ENCODE measurements around the gene GRID2. TPM values are rescaled to one million over a fixed set of nuclear protein-coding genes. Genes with fewer than 3 reads are reported as not detected.
"Not testable (repeated sequence)": the region's sequence is repeated elsewhere in the genome, so short reads cannot be mapped to it uniquely, and the experiment has no call there.

GRID2 gene
- total RNA-seq, 1 donor from 2014 or later = 11.6 TPM

- H3K9me3 Mint-ChIP-seq (ENCODE audit: unreplicated experiment) = no peaks in the 10 kb centered on the region
- no peaks in the 10 kb centered on the region for H3K36me3 Mint-ChIP-seq (ENCODE audit: low read depth, unreplicated experiment)
- no peak overlapping the region for H3K27ac Mint-ChIP-seq (ENCODE audit: unreplicated experiment)
- H3K4me1 Mint-ChIP-seq (ENCODE audit: unreplicated experiment) = peaks cover 8% of the 10 kb centered on the region
- no peaks in the 10 kb centered on the region for H3K27me3 Mint-ChIP-seq (ENCODE audit: unreplicated experiment)
- DNase-seq (ENCODE audit: low spot score) = no peak
- H3K4me3 Mint-ChIP-seq (ENCODE audit: unreplicated experiment) = no peak overlapping the region
- TF ChIP-seq, protein P1, sequence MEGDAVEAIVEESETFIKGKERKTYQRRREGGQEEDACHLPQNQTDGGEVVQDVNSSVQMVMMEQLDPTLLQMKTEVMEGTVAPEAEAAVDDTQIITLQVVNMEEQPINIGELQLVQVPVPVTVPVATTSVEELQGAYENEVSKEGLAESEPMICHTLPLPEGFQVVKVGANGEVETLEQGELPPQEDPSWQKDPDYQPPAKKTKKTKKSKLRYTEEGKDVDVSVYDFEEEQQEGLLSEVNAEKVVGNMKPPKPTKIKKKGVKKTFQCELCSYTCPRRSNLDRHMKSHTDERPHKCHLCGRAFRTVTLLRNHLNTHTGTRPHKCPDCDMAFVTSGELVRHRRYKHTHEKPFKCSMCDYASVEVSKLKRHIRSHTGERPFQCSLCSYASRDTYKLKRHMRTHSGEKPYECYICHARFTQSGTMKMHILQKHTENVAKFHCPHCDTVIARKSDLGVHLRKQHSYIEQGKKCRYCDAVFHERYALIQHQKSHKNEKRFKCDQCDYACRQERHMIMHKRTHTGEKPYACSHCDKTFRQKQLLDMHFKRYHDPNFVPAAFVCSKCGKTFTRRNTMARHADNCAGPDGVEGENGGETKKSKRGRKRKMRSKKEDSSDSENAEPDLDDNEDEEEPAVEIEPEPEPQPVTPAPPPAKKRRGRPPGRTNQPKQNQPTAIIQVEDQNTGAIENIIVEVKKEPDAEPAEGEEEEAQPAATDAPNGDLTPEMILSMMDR (IDR thresholded peaks at IDR 0.05; ENCODE audit: unreplicated experiment) = no peak
These were observed 964.0 kb downstream of the GRID2 start for GRCh38 chr4:93267747-93268146.

GRCh38 chr4:93285346-93285745, 981.6 kb downstream of the GRID2 start:
- TF ChIP-seq, protein P1 (IDR thresholded peaks at IDR 0.05; ENCODE audit: unreplicated experiment) = no peak
- Mint-ChIP-seq H3K36me3 (ENCODE audit: low read depth, unreplicated experiment) (no peaks in the 10 kb centered on the region), H3K27me3 (ENCODE audit: unreplicated experiment) (no peaks in the 10 kb centered on the region), H3K27ac (ENCODE audit: unreplicated experiment) (no peak overlapping the region), H3K9me3 (ENCODE audit: unreplicated experiment) (no peaks in the 10 kb centered on the region), H3K4me1 (ENCODE audit: unreplicated experiment) (no peaks in the 10 kb centered on the region), H3K4me3 (ENCODE audit: unreplicated experiment) (no peak overlapping the region)
- DNase-seq (ENCODE audit: low spot score) = no peak

GRCh38 chr4:93289241-93289640, 985.5 kb downstream of the GRID2 start:
- H3K9me3 Mint-ChIP-seq (ENCODE audit: unreplicated experiment) = no peaks in the 10 kb centered on the region
- H3K27me3 Mint-ChIP-seq (ENCODE audit: unreplicated experiment) = no peaks in the 10 kb centered on the region
- TF ChIP-seq, protein P1 (IDR thresholded peaks at IDR 0.05; ENCODE audit: unreplicated experiment) = no peak
- H3K36me3 Mint-ChIP-seq (ENCODE audit: low read depth, unreplicated experiment) = no peaks in the 10 kb centered on the region
- DNase-seq (ENCODE audit: low spot score) = no peak
- H3K4me3 Mint-ChIP-seq (ENCODE audit: unreplicated experiment) = no peak overlapping the region
- H3K4me1 Mint-ChIP-seq (ENCODE audit: unreplicated experiment) = no peaks in the 10 kb centered on the region
- H3K27ac Mint-ChIP-seq (ENCODE audit: unreplicated experiment) = no peak overlapping the region

DNA sequence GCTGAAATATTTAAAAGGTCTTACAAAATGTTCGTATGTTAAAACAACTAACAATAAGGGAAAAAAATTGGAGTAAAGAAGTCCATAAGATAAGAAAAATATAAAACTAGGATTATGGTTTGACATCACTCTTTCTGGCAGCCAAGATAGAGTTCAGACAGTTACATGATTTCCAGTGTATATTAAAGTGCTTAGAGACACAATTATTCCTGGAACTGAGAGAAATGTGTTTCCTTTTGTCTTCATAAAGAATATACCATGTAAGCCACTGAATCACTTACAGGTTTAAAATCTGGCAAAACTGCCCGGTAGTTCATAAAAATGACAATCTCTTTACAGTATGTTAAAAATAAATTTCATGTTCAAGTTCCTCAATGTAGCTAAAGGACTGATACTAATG, 986.1 kb downstream of the GRID2 start:
- Mint-ChIP-seq H3K4me1 (ENCODE audit: unreplicated experiment) (no peaks in the 10 kb centered on the region), H3K9me3 (ENCODE audit: unreplicated experiment) (no peaks in the 10 kb centered on the region), H3K27me3 (ENCODE audit: unreplicated experiment) (no peaks in the 10 kb centered on the region), H3K27ac (ENCODE audit: unreplicated experiment) (no peak overlapping the region), H3K4me3 (ENCODE audit: unreplicated experiment) (no peak overlapping the region), H3K36me3 (ENCODE audit: low read depth, unreplicated experiment) (no peaks in the 10 kb centered on the region)
- TF ChIP-seq, protein P1 (IDR thresholded peaks at IDR 0.05; ENCODE audit: unreplicated experiment) = no peak
- no peak for DNase-seq (ENCODE audit: low spot score)

DNA sequence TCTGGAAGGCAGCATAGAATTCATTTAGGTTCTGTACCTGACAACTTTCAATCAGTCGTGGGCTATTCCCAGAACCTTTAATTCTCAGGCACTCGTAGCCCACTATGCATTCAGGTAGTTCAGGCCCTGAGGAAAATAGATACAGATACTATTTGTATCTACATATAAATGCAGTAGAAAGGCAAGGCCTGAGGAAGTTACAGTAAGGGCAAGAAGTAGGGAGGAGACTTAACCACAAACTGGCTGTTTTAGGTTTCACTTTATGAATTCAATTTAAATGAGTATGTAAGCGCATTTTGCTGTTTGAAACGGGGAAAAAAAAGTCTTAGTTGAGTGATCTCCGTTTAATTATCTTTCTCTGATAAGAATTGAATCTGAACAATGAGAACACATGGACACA, 995.4 kb downstream of the GRID2 start:
- no peak overlapping the region for H3K27ac Mint-ChIP-seq (ENCODE audit: unreplicated experiment)
- H3K4me1 Mint-ChIP-seq (ENCODE audit: unreplicated experiment) = peaks cover 11% of the 10 kb centered on the region
- no peak overlapping the region for H3K4me3 Mint-ChIP-seq (ENCODE audit: unreplicated experiment)
- TF ChIP-seq, protein P1 (IDR thresholded peaks at IDR 0.05; ENCODE audit: unreplicated experiment) = no peak
- no peaks in the 10 kb centered on the region for H3K27me3 Mint-ChIP-seq (ENCODE audit: unreplicated experiment)
- no peaks in the 10 kb centered on the region for H3K9me3 Mint-ChIP-seq (ENCODE audit: unreplicated experiment)
- no peaks in the 10 kb centered on the region for H3K36me3 Mint-ChIP-seq (ENCODE audit: low read depth, unreplicated experiment)
- DNase-seq (ENCODE audit: low spot score) = no peak

- not testable (repeated sequence) for DNase-seq (ENCODE audit: low spot score); H3K27ac Mint-ChIP-seq (ENCODE audit: unreplicated experiment); H3K36me3 Mint-ChIP-seq (ENCODE audit: low read depth, unreplicated experiment); H3K27me3 Mint-ChIP-seq (ENCODE audit: unreplicated experiment); H3K9me3 Mint-ChIP-seq (ENCODE audit: unreplicated experiment); H3K4me3 Mint-ChIP-seq (ENCODE audit: unreplicated experiment)
- H3K4me1 Mint-ChIP-seq (ENCODE audit: unreplicated experiment) = peaks cover 11% of the 10 kb centered on the region
These were observed 997.2 kb downstream of the GRID2 start for GRCh38 chr4:93300780-93301555.
